Ovary (tissue), 3 donors: ENCODE data around the gene ITSN1.

Experiments used
- CTCF ChIP-seq, 3 donors: fragments of 450-650 bp in 2 of 3; fragments of 200-600 bp in 1 of 3; IDR thresholded peaks; one replicate each; pipeline versions ENCODE4 v1.5.1 to v1.8.0; 2016 to 2022; ENCODE audit warnings: antibody characterized with exemption in 3 of 3, mild to moderate bottlenecking in 1 of 3
- EP300 ChIP-seq: sonication (generic); formaldehyde crosslinking; IDR thresholded peaks from one replicate; pipeline ENCODE4 v1.6.1; 2017; ENCODE audit warnings: antibody characterized with exemption
- donor health status: DM: no; HTN: no; CAD: no.

GRCh38 chr21:33598051-33598450 lies 44.2 kb upstream of the ITSN1 start:
- TF ChIP-seq EP300 (no peak), CTCF (IDR thresholded peaks at IDR 0.05) (no peak)
